ENCODE measurements around the gene RAB11FIP3.
A peak's percentile ranks its signal among the peaks of the same experiment; 100 is the strongest.

Gene RAB11FIP3

DNA sequence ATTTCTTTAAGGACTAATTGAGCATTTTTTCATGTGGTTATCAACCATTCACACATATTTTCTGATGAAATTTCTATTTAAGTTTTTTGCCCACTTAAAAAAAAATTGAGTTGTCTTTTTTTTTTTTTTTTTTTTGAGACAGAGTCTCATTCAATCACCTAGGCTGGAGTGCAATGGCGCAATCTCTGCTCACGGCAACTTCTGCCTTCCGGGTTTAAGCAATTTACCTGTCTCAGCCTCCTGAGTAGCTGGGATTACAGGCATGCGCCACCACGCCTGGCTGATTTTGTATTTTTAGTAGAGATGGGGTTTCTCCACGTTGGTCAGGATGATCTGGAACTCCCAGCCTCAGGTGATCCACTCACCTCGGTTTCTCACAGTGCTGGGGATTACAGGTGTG is 34.3 kb downstream of the RAB11FIP3 start:
- no peak overlapping the region for H4K91ac ChIP-seq (ENCODE audit: low read length)
- peaks cover 32% of the 10 kb centered on the region for H3K79me1 ChIP-seq (replicated peaks; ENCODE audit: low read length, poor library complexity, severe bottlenecking)
- no peak overlapping the region for H2AFZ ChIP-seq (ENCODE audit: low read depth, low read length)
- no peak overlapping the region for H3K4ac ChIP-seq (ENCODE audit: low read depth in 1 of 2, low read length in 2 of 2)
- no peak overlapping the region for H3K4me3 ChIP-seq (ENCODE audit: insufficient read depth in 1 of 2, low read depth in 1 of 2, low read length in 2 of 2)
- H2BK120ac ChIP-seq (ENCODE audit: low read depth, low read length): no peak overlapping the region
- H3K27me3 ChIP-seq (ENCODE audit: control insufficient read depth in 1 of 2, insufficient read depth in 1 of 2, low read length in 2 of 2): no peaks in the 10 kb centered on the region
- H2BK12ac ChIP-seq (ENCODE audit: low read length in 2 of 2): no peak overlapping the region
- H3K4me2 ChIP-seq (ENCODE audit: low read length, poor library complexity, severe bottlenecking): no peak overlapping the region
- no peak overlapping the region for H2BK15ac ChIP-seq (ENCODE audit: low read depth, poor library complexity, severe bottlenecking)
- H2BK5ac ChIP-seq (ENCODE audit: low read depth, low read length, poor library complexity, severe bottlenecking): no peak overlapping the region
- H3K9me3 ChIP-seq (ENCODE audit: control insufficient read depth, low read length): no peaks in the 10 kb centered on the region
- H4K8ac ChIP-seq (ENCODE audit: low read length): no peak overlapping the region
- peaks cover 20 to 37% of the 10 kb centered on the region in 2 experiments for H3K36me3 ChIP-seq (ENCODE audit: control insufficient read depth in 1 of 2, insufficient read depth in 2 of 2, low read depth in 1 of 2, low read length in 2 of 2)
- no peak overlapping the region for H3K14ac ChIP-seq (ENCODE audit: low read length in 2 of 2)
- no peak overlapping the region for H3K18ac ChIP-seq (ENCODE audit: low read depth in 1 of 2, low read length in 2 of 2)
- WGBS: 96% methylated on average over 7 of the region's 7 CpGs
- H3K23ac ChIP-seq (ENCODE audit: low read length in 2 of 2): no peak overlapping the region
- H3K9ac ChIP-seq (ENCODE audit: low read length): no peak overlapping the region
- H3K27ac ChIP-seq (ENCODE audit: low read length, poor library complexity, severe bottlenecking): no peak overlapping the region
- H2AK5ac ChIP-seq (ENCODE audit: low read length, severe bottlenecking): no peak overlapping the region
- DNase-seq: no peak
- peaks cover 13% of the 10 kb centered on the region for H3K4me1 ChIP-seq (ENCODE audit: control insufficient read depth, insufficient read depth, low read depth, low read length)

DNA sequence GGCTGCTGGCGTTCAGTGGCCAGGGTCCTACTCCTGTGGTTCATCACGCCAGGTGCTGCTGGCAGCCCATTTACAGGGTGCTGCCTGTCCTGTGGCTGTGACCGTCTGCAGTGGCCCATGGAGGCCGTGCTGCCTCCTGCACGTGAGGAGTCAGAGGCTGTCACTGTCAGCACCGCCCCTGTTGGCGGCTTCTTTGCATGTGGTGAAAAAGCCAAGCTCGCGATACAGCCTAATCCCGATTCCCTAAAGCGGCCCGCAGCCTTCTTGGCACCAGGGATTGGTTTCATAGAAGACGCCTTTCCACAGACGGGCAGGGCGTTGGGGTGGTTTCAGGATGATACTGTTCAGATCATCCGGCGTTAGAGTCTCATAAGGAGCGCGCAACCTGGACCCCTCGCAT is 35.3 kb downstream of the RAB11FIP3 start:
- no peak overlapping the region for H2BK120ac ChIP-seq (ENCODE audit: low read depth, low read length)
- no peak overlapping the region for H3K4me2 ChIP-seq (ENCODE audit: low read length, poor library complexity, severe bottlenecking)
- H3K79me1 ChIP-seq (replicated peaks; ENCODE audit: low read length, poor library complexity, severe bottlenecking): peaks cover 35% of the 10 kb centered on the region
- no peak overlapping the region for H2AFZ ChIP-seq (ENCODE audit: low read depth, low read length)
- H2AK5ac ChIP-seq (ENCODE audit: low read length, severe bottlenecking): no peak overlapping the region
- H3K14ac ChIP-seq (ENCODE audit: low read length in 2 of 2): no peak overlapping the region
- H3K9ac ChIP-seq (ENCODE audit: low read length): no peak overlapping the region
- H2BK15ac ChIP-seq (ENCODE audit: low read depth, poor library complexity, severe bottlenecking): no peak overlapping the region
- no peak overlapping the region for H3K4ac ChIP-seq (ENCODE audit: low read depth in 1 of 2, low read length in 2 of 2)
- H3K4me3 ChIP-seq (ENCODE audit: insufficient read depth in 1 of 2, low read depth in 1 of 2, low read length in 2 of 2): no peak overlapping the region
- no peak overlapping the region for H2BK12ac ChIP-seq (ENCODE audit: low read length in 2 of 2)
- 88% methylated on average over 20 of the region's 20 CpGs for whole genome bisulfite sequencing
- H4K8ac ChIP-seq (ENCODE audit: low read length): no peak overlapping the region
- no peak for DNase-seq
- H4K91ac ChIP-seq (ENCODE audit: low read length): no peak overlapping the region
- H3K4me1 ChIP-seq (ENCODE audit: control insufficient read depth, insufficient read depth, low read depth, low read length): peaks cover 13% of the 10 kb centered on the region
- peaks cover 20 to 33% of the 10 kb centered on the region in 2 experiments for H3K36me3 ChIP-seq (ENCODE audit: control insufficient read depth in 1 of 2, insufficient read depth in 2 of 2, low read depth in 1 of 2, low read length in 2 of 2)
- no peak overlapping the region for H2BK5ac ChIP-seq (ENCODE audit: low read depth, low read length, poor library complexity, severe bottlenecking)
- H3K27ac ChIP-seq (ENCODE audit: low read length, poor library complexity, severe bottlenecking): no peak overlapping the region
- H3K27me3 ChIP-seq (ENCODE audit: control insufficient read depth in 1 of 2, insufficient read depth in 1 of 2, low read length in 2 of 2): no peaks in the 10 kb centered on the region
- no peak overlapping the region for H3K18ac ChIP-seq (ENCODE audit: low read depth in 1 of 2, low read length in 2 of 2)
- no peaks in the 10 kb centered on the region for H3K9me3 ChIP-seq (ENCODE audit: control insufficient read depth, low read length)
- H3K23ac ChIP-seq (ENCODE audit: low read length in 2 of 2): no peak overlapping the region

DNA sequence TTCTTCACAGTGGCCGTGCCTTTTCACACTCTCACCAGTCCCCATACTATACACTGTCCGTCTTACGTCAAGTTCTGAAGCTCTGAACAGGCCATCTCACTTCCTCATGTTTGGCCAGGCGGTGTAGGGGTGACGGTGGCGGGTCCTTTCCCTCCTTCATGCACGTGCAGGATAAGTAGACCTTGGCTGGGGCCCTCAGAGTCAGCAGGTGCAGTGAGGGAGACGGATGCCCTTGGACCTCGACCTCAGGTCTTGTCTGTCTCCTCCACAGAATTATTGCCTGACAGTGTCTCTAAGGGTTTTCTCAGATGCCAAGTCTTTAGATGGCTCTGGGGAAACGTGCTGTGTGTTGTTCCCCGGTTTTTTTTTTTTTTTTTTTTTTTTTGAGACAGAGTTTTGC is 37.6 kb downstream of the RAB11FIP3 start:
- Histone ChIP-seq H3K9me3 (ENCODE audit: control insufficient read depth, low read length) (no peaks in the 10 kb centered on the region), H3K36me3 (ENCODE audit: control insufficient read depth in 1 of 2, insufficient read depth in 2 of 2, low read depth in 1 of 2, low read length in 2 of 2) (peaks cover 20 to 42% of the 10 kb centered on the region in 2 experiments), H3K23ac (ENCODE audit: low read length in 2 of 2) (no peak overlapping the region), H3K4me3 (ENCODE audit: insufficient read depth in 1 of 2, low read depth in 1 of 2, low read length in 2 of 2) (no peak overlapping the region), H3K18ac (ENCODE audit: low read depth in 1 of 2, low read length in 2 of 2) (no peak overlapping the region), H4K91ac (ENCODE audit: low read length) (no peak overlapping the region), H2BK120ac (ENCODE audit: low read depth, low read length) (no peak overlapping the region), H3K4me2 (ENCODE audit: low read length, poor library complexity, severe bottlenecking) (no peak overlapping the region), H3K4me1 (ENCODE audit: control insufficient read depth, insufficient read depth, low read depth, low read length) (peaks cover 9% of the 10 kb centered on the region), H2BK15ac (ENCODE audit: low read depth, poor library complexity, severe bottlenecking) (no peak overlapping the region), H2BK5ac (ENCODE audit: low read depth, low read length, poor library complexity, severe bottlenecking) (no peak overlapping the region), H4K8ac (ENCODE audit: low read length) (no peak overlapping the region), H2AFZ (ENCODE audit: low read depth, low read length) (no peak overlapping the region), H2AK5ac (ENCODE audit: low read length, severe bottlenecking) (no peak overlapping the region), H3K27me3 (ENCODE audit: control insufficient read depth in 1 of 2, insufficient read depth in 1 of 2, low read length in 2 of 2) (no peaks in the 10 kb centered on the region), H3K79me1 (replicated peaks; ENCODE audit: low read length, poor library complexity, severe bottlenecking) (peaks cover 44% of the 10 kb centered on the region), H3K4ac (ENCODE audit: low read depth in 1 of 2, low read length in 2 of 2) (no peak overlapping the region), H3K9ac (ENCODE audit: low read length) (no peak overlapping the region), H3K27ac (ENCODE audit: low read length, poor library complexity, severe bottlenecking) (no peak overlapping the region), H3K14ac (ENCODE audit: low read length in 2 of 2) (no peak overlapping the region), H2BK12ac (ENCODE audit: low read length in 2 of 2) (no peak overlapping the region)
- no peak for DNase-seq
- 93% methylated on average over 11 of the region's 11 CpGs for WGBS

DNA sequence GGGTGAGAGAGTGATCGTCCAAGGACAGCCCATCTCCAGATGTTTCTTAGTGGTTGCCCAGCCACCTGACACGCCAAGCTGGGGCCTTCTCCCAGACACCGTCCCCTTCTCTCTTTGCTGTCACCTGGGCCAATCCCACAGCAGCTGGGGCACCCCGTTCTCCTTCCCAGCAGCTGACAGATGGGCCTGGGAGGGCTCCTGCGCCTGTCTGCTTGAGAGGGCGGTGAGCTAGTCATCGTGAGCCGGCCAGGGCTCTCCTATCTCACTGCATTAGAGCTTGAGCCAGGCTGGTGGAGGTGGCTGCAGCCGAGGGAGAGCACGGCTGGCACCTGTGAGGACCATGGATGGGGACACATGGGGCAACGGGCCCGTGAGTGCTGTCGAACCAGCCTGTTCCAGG is 41.2 kb downstream of the RAB11FIP3 start:
- Histone ChIP-seq H3K18ac (ENCODE audit: low read depth in 1 of 2, low read length in 2 of 2) (no peak overlapping the region), H3K36me3 (ENCODE audit: control insufficient read depth in 1 of 2, insufficient read depth in 2 of 2, low read depth in 1 of 2, low read length in 2 of 2) (peaks cover 20 to 33% of the 10 kb centered on the region in 2 experiments), H3K79me1 (replicated peaks; ENCODE audit: low read length, poor library complexity, severe bottlenecking) (peaks cover 29% of the 10 kb centered on the region), H3K9ac (ENCODE audit: low read length) (no peak overlapping the region), H3K23ac (ENCODE audit: low read length in 2 of 2) (no peak overlapping the region), H2AFZ (ENCODE audit: low read depth, low read length) (no peak overlapping the region), H3K4me1 (ENCODE audit: control insufficient read depth, insufficient read depth, low read depth, low read length) (peaks cover 11% of the 10 kb centered on the region), H3K27ac (ENCODE audit: low read length, poor library complexity, severe bottlenecking) (no peak overlapping the region), H3K14ac (ENCODE audit: low read length in 2 of 2) (peak overlapping the region in 1 of 2 experiments; percentile 53), H2BK12ac (ENCODE audit: low read length in 2 of 2) (no peak overlapping the region), H3K4ac (ENCODE audit: low read depth in 1 of 2, low read length in 2 of 2) (no peak overlapping the region), H3K4me2 (ENCODE audit: low read length, poor library complexity, severe bottlenecking) (no peak overlapping the region), H2BK5ac (ENCODE audit: low read depth, low read length, poor library complexity, severe bottlenecking) (no peak overlapping the region), H2AK5ac (ENCODE audit: low read length, severe bottlenecking) (no peak overlapping the region), H3K4me3 (ENCODE audit: insufficient read depth in 1 of 2, low read depth in 1 of 2, low read length in 2 of 2) (no peak overlapping the region), H2BK15ac (ENCODE audit: low read depth, poor library complexity, severe bottlenecking) (no peak overlapping the region), H3K27me3 (ENCODE audit: control insufficient read depth in 1 of 2, insufficient read depth in 1 of 2, low read length in 2 of 2) (no peaks in the 10 kb centered on the region), H3K9me3 (ENCODE audit: control insufficient read depth, low read length) (no peaks in the 10 kb centered on the region), H4K91ac (ENCODE audit: low read length) (no peak overlapping the region), H2BK120ac (ENCODE audit: low read depth, low read length) (no peak overlapping the region), H4K8ac (ENCODE audit: low read length) (no peak overlapping the region)
- WGBS: 93% methylated on average over 13 of the region's 13 CpGs
- DNase-seq: no peak

Data from mesenchymal stem cell (in vitro differentiated cells and primary cell).